Fibroblast of peridontal ligament (primary cell): Measurements from ENCODE around the gene TOPORS.
A peak's percentile ranks its signal among the peaks of the same experiment; 100 is the strongest.

Experiments used
- DNase-seq: peaks from one replicate; pipeline ENCODE4 v3.0.0-alpha.2; 2010; ENCODE audit errors: extremely low read depth

TOPORS gene

GRCh38 chr9:32503008-32503407 lies 49.4 kb downstream of the TOPORS start:
- no peak for DNase-seq

- DNase-seq, result peak; percentile 54
Observed at GRCh38 chr9:32502464-32502863, 49.9 kb downstream of the TOPORS start.

DNA sequence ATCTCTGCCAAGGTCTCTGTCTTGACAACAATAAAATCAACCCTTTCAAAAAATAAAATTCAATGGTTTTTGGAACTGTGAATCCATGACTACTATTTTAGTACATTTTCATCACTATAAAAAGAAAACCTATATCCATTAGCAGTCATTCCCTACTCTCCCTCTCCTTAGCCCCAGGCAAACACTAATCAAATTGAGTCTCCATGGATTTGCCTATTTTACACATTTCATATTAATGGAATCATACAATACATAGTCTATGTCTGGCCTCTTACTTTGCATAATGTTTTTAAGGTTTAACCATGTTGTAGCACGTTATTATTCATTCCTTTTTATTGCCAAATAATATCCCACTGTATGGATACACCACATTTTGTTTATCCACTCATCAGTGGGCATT lies 50.5 kb downstream of the TOPORS start:
- no peak for DNase-seq

GRCh38 chr9:32500768-32501167 lies 51.6 kb downstream of the TOPORS start:
- no peak for DNase-seq

GRCh38 chr9:32497921-32498320 lies 54.5 kb downstream of the TOPORS start:
- DNase-seq, result no peak

GRCh38 chr9:32490601-32491000 lies 61.8 kb downstream of the TOPORS start:
- DNase-seq, result no peak
